ENCODE data around the gene MYO18B.

MYO18B gene

DNA sequence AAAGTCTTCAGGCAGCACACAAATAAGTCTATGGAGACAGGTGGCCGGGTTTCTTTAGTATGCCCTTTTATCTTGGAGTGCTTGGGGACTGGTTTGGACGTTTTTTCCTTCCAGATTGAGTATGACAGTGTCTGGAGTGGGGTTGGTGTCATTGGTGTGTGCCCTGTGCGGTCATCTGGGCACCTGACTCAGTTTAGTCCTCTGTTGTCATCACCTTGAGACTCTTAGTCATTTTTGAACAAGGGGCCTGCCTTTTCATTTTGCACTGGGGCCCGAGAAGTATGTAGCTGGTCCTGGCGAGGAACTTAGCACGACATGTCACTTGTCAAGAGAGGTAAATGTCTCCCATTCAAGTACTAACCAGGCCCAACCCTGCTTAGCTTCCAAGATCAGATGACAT, 27.2 kb upstream of the MYO18B start:
- no peak for DNase-seq

DNA sequence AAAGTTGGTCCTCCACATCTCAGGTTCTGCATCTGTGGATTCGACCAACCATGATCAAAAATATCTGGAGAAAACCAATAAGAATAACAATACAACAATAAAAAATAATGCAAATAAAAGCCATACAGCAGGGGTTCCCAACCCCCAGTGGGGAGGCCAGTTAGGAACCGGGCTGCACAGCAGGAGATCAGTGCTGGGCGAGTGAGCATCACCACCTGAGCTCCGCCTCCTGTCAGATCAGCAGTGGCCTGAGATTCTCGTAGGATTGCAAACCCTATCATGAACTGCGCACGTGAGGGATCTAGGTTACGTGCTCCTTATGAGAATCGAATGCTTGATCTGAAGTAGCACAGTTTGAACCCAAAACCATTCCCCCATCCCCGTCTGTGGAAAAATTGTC, 25.4 kb upstream of the MYO18B start:
- DNase-seq, result no peak

DNA sequence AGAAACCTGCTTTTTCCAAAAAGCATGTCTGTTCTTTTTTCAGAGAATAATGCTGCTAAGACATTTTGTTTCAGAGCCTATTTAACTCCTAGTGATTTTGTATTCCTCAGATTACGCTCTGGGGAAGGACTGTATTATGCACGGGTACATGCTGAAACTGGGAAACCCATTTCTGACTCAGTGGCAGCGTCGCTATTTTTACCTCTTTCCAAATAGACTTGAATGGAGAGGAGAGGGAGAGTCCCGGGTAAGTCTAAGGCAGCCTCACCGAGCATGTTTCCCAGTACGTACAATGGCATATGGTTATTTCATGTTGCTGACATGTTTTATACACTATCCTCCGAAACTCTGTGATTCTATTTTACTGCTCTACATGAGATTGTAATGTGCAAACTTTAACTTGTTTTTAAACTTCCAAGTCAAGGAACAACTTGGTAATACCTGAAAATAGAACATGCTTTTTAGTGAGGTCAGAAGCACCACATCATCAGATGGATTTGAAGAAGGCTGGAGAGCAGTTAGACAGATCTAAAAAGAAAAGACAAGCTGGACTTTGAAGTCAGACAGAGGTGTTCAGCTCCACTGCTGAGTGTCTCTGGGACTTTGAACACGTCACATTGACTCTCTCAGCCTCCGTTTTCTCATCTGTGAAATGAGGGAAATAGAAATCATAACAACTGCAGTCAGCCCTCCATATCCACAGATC, 23.7 kb upstream of the MYO18B start:
- DNase-seq, result no peak

DNA sequence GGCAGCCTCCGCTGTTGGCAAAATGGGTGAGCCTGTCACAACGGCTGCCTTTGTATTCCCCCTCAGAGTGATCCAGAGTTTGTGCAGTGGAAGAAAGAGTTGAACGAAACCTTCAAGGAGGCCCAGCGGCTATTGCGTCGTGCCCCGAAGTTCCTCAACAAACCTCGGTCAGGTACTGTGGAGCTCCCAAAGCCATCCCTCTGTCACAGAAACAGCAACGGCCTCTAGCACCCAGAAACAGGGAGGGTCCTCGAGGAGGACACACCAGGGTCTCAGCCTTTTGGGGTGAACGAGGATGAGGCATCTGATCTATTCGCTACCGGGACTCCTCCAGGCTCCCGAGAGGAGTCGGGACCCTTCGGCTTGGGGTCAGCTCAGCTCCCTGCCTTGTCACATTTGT, 19.8 kb upstream of the MYO18B start:
- no peak for DNase-seq

DNA sequence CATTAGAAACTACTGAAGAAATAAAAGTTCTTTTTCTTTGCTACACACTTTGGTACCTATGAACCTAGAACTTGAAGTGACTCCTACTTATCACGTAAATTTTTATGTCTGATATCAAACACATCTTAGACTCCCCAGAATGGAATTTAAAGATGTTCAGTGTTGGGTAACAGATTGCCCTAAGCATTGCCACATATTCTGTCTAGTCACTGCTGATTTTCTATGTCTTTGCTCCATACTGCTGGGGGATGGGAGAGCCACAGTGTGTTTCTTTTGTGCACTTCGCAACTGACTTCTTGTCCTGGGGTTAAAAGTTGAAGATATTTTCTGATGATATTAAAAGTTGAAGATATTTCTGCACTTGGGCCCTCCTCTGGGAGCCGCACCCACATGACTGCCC, 19.4 kb upstream of the MYO18B start:
- DNase-seq, result no peak

DNA sequence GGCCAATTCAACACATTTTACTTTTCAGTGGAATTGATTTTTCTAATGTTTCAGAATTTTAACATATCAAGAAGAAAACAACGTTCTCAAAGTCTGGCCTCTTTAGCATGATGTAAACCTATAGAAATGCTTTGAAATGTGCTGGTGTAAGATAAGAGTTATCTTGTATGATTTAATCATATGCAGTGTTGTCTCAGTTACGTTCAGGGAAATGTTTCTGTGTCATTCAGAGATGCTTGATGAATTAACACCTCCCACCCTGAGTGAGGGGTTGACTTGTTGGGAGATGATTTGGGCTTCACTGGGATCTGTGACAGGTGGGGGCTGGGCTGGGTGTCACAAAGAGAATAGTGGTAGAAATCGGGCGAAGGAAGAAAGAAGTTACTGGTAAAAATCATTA, 15.7 kb upstream of the MYO18B start:
- no peak for DNase-seq

DNA sequence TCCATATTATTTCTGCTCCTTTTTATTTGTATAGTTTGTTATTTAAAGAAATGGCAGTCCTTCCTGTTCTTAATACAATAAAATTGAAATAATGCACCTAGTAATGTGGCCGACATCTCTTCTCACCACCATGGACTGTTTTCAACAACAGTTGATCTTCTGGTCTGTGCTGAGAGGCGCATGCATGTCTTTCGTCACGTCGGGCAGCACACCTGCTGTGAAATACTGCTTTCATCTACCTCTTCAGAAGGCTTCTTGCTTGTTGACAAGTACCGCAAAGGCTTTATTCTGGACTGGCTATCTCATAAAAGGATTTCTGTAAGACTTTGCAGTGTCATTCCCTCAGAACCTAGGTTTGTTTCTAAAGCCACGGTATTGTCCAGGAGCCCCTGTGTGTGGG, 13.9 kb upstream of the MYO18B start:
- no peak for DNase-seq

DNA sequence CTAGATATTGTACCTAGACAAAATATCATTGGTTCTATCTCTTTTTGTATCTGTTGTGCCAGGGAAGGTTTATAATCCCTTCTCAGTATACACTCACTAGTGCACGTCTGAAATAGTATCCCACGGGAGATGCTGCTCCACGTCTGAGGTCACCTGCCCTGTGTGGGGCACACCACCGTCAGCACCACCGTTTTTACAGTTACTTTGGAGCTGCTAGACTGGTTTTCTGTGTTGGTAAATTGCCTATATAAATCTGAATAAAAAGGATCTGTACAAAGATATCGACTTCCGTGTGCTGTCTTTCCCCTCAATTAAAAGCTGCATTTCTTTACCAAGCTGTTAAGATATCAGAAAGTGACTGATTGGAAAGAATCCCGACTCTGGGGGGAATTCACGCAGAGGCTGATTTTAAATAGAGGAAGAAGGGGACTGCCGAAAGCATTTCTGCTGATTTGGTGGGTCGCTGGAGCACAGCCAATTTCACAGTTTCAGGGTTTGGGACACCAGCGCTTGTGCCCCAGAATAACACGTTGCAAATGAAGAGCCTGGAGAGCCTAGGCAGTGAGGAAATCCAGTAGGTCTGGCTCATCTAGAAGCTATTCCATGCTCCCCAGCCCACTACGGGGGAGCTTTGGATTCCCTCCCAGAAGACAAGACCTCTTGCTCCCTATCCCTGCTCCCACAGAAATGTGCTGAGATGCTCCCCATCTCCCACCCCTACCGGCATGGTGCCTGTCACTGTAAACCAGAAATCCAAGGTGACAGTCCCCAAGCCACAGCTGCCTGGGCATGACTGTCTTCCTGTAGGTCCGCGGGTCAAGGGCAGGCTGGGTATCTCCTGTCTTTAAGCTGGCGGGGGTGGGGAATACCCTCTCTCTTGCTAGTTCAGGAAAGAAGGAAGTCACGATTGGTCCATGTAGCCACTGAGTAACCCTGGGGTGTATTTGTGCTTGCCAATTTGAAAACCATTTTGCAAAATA, 12.7 kb upstream of the MYO18B start:
- no peak for DNase-seq

DNA sequence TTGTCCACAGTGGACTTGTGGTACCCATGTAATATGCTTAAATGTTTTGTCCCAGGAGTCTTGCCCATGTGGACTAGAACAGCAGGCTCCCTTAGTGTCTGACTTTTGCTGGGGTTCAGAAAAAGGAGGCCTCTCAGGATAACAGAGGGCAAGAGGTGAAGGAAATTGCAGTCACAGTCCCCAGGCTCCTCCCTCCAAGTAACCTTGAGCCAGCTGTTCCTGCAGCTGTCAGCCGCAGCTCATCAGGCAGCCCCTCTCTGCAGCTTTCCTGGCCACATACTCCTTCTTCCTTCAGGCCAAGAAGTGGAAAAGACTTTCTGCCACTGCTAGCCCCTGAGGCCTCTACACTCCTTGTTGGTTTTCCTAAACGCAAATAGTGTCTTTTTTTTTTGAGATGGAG, 6.3 kb upstream of the MYO18B start:
- DNase-seq, result no peak

DNA sequence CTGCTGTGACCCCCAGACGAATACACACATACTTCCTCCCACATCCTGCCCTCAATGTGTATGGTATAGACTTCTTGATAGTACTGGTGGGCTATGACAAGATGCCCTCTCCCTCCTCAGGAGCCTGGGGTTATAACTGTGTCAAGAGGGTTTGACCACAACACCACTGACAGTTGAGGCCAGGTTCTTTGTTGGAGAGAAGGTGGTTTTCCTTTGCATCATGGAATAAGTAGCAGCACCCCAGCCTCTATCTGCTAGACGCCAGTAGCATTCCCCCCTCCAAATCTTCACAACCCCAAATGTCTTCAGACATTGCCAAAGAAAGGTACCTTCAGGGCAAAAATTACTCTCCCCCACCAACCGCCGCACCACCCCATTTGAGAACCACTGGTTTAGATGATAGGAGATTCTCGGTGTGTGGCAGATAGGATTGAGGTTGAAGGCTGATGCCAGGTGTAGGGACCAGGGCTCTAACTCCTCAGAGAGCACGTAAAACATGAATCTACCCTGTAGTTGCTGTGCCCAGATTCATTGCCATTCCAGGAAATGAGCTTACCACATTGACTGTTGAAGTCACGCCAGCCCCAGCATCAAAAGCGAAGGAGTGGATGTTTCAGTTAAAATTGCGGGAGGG, 5.5 kb upstream of the MYO18B start:
- no peak for DNase-seq

DNA sequence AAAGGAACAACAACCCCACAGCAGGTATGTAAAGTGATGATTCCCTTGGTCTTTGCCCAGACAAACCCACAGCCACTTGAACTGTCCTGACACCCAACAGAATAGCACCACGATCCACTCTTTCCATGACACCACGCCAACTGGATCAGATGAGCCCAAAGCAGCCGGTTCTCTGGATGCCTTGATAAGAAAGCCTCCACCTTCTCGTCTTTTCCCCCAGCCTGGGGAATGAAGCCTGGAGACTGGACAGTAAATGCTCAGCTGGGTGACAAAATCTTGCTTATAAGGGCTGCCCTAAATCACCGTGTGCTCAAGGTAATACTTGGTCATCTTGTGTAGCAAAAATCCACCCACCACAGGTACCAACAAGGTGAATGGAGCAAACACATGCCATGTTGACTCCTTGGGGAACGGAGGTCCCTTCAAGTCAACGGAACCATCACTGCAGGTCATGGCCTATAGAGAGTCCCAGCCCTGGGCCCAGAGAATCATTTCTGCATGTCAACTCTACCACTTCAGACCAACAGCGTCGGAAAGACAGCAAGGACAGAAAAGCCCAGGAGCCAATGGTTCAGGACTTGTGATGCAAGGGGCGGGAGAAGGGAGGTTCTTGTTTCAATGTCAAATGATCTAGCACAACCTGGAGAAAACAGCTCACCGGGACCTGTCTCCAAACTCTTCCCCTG, 2.2 kb upstream of the MYO18B start:
- no peak for DNase-seq

DNA sequence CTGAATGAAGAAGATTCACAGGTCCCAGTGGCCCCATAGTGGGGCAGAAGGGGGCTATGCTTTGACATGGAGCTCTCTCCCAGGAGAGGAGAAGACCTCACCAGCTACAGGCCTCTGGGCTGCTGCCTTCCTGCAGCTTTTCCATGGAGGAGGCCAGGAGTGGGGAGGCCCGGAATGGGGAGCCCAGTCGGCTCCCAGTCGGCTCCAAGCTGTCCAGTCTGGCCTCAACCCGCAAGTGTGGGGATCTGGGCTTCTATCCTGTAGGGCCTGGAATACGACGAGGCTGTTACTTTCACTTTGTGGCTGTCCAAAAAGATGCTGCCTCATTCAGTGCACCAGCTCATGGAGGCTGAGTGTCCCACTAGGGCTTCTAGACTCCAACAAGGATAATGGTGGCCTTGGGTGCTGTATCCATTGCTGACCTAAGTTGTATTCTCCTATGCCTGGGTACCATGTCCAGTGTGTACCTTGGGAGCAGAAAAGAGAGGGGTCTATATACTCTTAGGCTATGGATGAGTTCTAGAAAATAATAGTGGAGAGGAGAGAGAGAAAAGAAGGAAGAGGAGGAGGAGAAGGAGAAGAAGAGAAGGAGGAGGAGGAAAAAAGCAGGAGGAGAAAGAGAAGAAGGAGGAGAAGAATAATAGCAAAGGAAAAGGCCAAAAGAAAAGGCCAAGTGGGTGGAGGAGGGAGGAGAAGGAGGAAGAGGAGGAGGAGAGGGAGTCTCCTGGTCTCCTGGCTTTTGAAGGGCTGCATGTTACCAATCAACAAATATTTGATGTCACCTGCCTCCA, 1.1 kb downstream of the MYO18B start:
- no peak for DNase-seq

DNA sequence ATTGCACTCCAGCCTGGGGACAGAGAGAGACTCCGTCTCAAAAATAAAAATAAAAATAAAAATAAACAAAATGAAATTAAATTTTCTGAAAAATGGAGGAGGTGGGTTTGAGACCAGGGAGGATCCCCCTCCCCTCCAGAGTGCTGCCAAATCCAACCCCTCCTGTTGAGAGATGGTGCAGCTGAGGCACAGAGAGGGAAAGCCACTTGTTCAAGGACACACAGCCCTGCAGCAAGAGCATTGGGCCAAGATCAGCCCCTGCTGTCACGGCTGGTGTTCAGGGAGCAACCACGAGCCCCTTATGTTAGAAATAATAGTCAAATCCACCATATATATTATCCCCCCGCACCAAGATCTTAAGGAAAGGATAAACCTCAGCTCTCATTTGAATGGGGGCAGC, 2.7 kb downstream of the MYO18B start:
- DNase-seq, result no peak

DNA sequence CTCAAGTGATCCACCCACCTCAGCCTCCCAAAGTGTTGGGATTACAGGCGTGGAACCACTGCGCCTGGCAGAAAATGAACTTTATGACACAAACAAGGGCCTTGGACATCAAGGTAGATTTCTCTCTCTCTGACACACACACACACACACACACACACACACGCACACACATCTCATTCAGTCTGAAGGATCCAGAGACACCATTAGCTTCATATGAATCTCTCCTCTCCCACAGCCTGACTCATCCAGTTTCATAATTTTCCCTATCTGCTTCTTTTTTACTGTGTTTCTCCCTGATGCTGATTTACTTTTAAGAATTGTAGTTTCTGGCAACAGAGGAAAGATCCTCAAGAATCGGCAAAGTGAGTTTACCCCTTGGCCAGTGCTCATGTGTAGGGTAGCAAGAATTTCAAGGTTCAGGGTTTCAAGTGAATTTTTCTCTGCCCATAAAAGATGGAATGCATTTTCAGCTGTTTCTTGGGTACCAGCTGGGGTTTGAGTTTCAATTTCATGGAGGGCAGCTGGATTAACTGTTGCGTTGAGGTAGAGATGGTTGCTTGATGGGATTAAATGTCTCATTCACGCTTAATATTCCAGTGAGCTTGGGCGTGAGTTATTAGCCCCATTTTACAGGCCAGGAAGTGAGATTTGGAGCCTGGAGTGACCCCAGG, 3.5 kb downstream of the MYO18B start:
- no peak for DNase-seq

DNA sequence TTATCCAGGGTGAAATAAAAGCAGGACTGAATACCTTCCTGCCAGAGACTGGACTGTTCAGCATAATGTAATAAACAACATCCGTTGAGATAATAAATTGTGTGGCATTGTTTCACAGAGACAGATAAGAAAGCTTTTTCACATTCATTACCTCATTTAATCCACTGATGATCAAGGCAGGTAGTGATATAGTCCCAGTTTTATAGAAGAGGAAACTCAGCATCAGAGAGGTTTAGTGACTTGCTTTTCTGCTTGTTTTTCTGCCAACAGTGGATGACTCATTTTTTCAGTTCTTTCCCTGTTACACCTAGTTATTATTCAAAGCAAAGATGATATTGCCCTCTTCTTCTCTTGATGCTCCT, 4.0 kb downstream of the MYO18B start:
- DNase-seq, result no peak

DNA sequence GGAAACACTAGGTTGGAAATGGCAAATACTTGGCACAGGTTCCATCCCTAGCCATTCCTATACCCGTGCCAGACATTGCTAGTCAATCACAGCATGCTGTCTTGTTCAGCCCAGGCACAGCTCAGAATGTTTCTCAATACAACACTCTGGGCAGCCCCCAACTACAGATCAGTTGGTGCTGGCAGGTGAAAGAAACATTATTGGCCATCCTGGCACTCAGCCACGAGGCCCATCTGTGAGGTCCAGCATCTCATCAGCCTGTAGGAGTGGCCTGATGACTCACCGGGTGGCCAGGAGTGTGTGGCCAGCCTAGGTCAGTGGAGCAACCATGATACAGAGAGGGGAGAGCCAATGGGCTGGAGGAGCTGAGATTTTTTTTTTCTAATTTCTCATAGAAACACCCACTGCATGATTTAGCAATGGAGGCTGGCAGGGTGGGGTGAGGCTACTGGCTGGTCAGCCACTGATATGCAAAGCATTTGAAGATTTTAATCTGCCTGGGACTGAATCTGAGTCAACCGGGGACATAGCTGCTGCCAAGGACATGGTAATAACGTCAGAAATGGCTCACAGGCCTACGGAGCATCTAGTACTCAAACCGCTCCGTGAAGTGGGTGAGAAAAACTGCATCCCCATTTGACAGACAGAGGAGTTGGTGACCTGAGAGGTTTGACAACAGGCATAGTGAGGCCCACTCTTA, 5.4 kb downstream of the MYO18B start:
- DNase-seq, result no peak

DNA sequence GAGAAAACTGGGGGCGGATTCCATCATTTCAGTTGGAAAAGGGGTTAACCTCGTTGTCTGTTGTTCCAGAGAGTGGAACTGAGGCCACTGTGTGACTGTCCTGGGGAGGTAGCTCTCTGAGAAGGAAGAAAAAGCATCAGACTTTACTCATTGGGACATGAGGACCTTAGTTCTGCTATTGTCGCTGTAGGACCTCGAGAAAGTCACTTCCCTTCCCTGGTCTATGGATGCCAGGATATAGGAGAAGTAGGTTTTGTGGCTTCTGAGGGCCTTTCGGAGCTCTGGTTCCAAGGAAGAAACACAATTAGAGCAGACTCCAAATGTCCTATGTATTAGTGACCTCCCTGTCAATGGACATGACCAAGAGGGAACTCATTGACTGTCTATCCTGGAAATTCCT, 6.2 kb downstream of the MYO18B start:
- DNase-seq, result no peak

DNA sequence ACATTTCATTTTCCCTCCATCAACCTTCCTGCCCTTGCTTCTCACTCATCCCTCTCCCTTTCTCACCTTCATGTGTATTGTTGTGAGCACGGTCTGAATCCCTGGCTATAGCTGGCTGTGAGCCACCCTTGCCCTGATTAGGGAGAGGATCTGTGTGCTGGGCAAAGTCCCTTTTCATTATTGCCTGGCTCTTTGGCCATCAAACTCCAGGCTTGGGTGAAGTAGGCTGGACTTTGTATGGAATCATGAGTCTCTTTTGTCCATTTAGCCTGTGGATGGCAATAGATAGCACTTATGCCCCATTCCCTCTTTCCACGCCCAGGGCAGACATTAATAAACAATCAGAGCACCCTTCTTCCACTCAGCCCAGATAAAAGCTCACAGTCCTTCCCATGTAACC, 6.7 kb downstream of the MYO18B start:
- no peak for DNase-seq

DNA sequence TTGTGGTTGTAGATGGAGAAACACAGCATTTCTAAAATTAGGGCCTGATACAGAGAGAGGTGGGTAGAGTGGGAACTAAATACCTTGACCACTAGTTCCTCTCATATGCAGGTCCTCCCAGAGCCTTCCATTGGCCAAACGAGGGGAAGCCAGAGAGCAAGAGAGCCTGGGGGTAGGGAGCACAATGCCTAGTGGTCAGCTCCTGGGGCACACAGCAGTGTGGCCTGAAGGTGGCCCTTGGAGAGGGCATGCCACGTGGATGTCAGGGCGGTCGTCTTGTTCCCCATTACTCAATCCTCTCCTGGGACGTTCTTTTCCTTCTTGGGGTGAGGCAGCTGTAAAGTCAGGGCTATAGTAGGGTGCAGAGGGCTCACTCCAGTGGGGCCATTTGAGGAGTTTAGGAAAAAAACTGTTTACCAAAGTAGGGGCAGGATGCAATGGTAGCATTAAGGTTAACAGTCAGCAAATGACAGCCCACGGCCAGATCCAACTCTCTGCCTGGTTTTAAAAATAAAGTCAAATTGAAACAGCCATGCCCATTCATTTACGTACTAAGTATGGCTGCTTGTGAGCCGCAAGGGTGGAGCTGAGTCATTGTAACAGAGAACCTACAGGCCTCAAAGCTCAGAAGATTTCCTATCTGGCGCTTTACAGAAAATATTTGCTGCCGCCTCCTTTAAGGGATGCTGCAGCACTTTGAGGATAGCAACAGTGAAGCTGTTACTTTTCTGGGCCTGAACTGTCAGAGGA, 7.6 kb downstream of the MYO18B start:
- DNase-seq, result no peak

DNA sequence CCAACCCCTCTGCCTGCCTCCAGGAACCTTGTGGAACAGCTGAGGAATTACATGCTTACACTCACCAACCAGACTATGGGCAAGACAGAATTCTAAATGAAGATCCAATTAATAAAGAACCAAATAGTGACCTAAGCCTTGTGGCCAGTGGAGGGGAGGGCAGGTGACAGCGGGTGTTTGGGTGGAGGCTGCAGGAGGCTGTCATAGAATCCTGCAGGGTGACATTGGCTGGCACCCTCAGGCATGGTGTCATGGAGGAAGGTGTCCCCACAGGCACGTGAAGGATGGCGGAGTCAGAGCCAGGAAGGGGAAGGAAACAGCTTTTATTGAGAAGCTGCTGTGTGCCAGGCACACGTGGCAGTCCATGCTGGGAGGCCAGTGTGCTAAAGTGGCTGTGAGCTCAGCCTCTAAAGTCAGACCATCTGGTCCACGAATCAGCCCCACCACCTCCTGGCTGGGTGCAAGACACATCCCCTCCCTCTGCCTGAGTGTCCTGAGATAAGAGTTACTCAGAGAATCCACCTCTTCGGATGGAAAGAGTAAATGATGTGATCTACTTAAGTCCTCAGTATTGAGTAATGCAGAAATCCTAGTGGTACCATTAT, 8.7 kb downstream of the MYO18B start:
- DNase-seq, result no peak

Measured in DMS153 (cell line).